Psoas muscle (tissue), 8 donors: ENCODE data around the gene SMYD3. TPM values are rescaled to one million over a fixed set of nuclear protein-coding genes. Genes with fewer than 3 reads are reported as not detected.

Experiments
- ATAC-seq, 4 donors: fragments of 200-7000 bp; cut with Tn5 transposase; one replicate each; pipeline ENCODE4 v1.9.1; 2020; ENCODE audit warnings: moderate library complexity in 3 of 4, mild to moderate bottlenecking in 2 of 4
- DNase-seq, 2 donors: peaks; one replicate each; pipeline ENCODE4 v3.0.0-alpha.2; 2020
- H3K27ac ChIP-seq: fragments of 200-600 bp; one replicate; pipeline ENCODE4 v1.8.0; 2022
- H3K27me3 ChIP-seq, 3 donors: fragments of 200-600 bp in 1 of 3; one replicate each; pipeline versions ENCODE4 v1.6.1 to v1.8.0; 2013 to 2022; ENCODE audit warnings: low read length in 2 of 3, mild to moderate bottlenecking in 2 of 3, moderate library complexity in 1 of 3; ENCODE audit not compliant: insufficient read depth in 3 of 3
- H3K36me3 ChIP-seq, 2 donors: fragments of 200-600 bp in 1 of 2; one replicate each; pipeline versions ENCODE4 v1.6.1 to v1.8.0; 2013 to 2022; ENCODE audit warnings: low read depth in 1 of 2, mild to moderate bottlenecking in 1 of 2, moderate library complexity in 1 of 2; ENCODE audit not compliant: insufficient read depth in 1 of 2
- H3K4me1 ChIP-seq: fragments of 200-600 bp; one replicate; pipeline ENCODE4 v1.8.0; 2022
- H3K4me3 ChIP-seq: fragments of 200-600 bp; one replicate; pipeline ENCODE4 v1.8.0; 2022; ENCODE audit warnings: mild to moderate bottlenecking
- H3K9me3 ChIP-seq: fragments of 200-600 bp; one replicate; pipeline ENCODE4 v1.8.0; 2022
- CTCF ChIP-seq: fragments of 200-600 bp; IDR thresholded peaks from one replicate; pipeline ENCODE4 v1.8.0; 2022; ENCODE audit warnings: antibody characterized with exemption
- WGBS, 3 donors: extraction: QIAGEN DNeasy Blood & Tissue Kit; methylation state at CpG; one replicate each; pipeline versions ENCODE4 v1.1.6 to v1.1.7; 2013; 5-methylcytosine and 5-hydroxymethylcytosine counted together
- intact Hi-C, 2 donors: fragments of 100-400 bp; cut with DNase I; formaldehyde crosslinking; loops; one replicate each; pipeline versions ENCODE4 v1.11.0 to v1.14.2; 2022
- polyA plus RNA-seq, 3 donors: library from polyadenylated mRNA; stranded (reverse); fragments of 200-250 nt; gene quantifications; one replicate each; pipeline ENCODE4 v1.2.3, GENCODE V29; 2013
- total RNA-seq, 4 donors: library from RNA; stranded (reverse); fragmentation: NEBNext Ultra II Directional in 2 of 4; extraction: Animal tissue kit (Norgen Biotek cat#: 25700) in 2 of 4; gene quantifications; one replicate each; pipeline versions ENCODE4 v1.2.1 to v1.2.4, GENCODE V29; 2021 to 2023
- donor health status: healthy with polysubstance abuse.
- donor health status: DM: no; HTN: no; CAD: no; lungs with moderate emphysema.
- donor health status: Bipolar disorder and iron deficiency.
- donor health status: healthy.
- donor health status: DM: yes; HTN: yes; CAD: no.
- donor health status: DM: no; HTN: no; CAD: no.
- donor health status: DM: no; HTN: no; CAD: no.
- donor health status: DM: yes; HTN: yes; CAD: no.

Gene SMYD3
- total and polyA plus RNA-seq, 7 donors = 2.9 to 6.4 (median 4.9) TPM

DNA sequence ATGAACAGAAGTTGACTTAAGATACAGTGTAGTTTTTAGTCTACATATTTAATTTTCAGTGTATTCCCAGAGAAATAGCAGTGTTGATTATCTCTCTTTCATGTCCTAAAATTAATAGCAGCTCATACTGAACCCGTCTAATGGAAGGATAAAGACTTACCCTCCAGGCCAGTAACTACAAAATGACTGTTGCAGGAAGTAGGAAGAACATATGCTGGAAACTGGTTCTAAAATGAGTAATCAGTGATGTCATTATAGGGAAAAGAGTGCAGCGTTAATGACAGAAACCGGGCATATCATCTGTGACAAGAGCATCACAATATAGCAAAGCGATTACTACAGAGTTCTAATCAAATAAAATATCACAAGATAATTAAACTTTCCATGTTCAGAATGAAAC lies 385.5 kb downstream of the SMYD3 start:
- Histone ChIP-seq H3K36me3 (no peaks in the 10 kb centered on the region), H3K27me3 (no peaks in the 10 kb centered on the region), H3K4me1 (no peaks in the 10 kb centered on the region), H3K4me3 (no peak overlapping the region), H3K9me3 (no peaks in the 10 kb centered on the region), H3K27ac (no peak overlapping the region)
- ATAC-seq (no peak), DNase-seq (no peak)
- no peak for TF ChIP-seq CTCF
- intact Hi-C loops = loop anchor here in 1 of 2 donors (5.0 kb wide), 1 partner anchor 969 kb away; the partner anchor contains the start of gene KIF26B
- WGBS, 3 donors = 82 to 90% (median 83%) methylated on average over 4 of the region's 4 CpGs

DNA sequence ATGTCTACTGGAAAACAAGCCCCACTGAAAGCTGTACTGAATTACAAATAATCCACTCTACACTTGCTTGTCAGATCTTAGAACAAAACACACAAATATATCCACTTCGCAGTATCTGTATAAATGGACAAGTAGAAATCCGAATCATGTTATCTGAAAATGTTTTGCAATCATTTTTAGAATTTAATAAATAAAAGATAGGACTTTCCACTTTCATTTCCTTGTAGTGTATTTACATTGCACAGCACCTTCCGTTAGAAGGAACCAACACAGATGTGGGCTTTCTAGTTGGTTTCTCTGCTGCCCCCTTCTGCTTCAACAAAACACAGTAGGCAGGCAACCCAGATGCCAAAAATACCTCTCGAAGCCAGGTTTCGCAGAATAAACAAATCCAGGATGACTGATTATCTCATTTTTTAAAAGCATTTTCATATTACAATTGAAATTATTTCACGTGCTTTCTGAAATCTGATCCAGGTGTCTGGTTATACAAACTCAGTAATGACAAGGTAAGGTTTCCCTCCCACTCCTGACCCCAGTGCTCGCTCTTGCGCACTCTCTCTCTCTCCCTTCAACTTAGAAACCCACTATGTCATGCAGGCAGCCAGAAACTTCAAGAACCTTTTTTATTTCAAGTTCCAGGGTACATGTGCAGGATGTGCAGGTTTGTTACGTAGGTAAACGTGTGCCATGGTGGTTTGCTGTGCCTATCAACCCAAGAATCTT lies 389.9 kb downstream of the SMYD3 start:
- Histone ChIP-seq H3K9me3 (no peaks in the 10 kb centered on the region), H3K4me3 (no peak overlapping the region), H3K27me3 (no peaks in the 10 kb centered on the region), H3K27ac (no peak overlapping the region), H3K4me1 (no peaks in the 10 kb centered on the region), H3K36me3 (no peaks in the 10 kb centered on the region)
- TF ChIP-seq CTCF = peak; percentile 29
- intact Hi-C loops = no loop called here
- 57 to 63% (median 61%) methylated on average over 10 of the region's 10 CpGs for WGBS, 3 donors
- DNase-seq = no peak
- no peak for ATAC-seq

DNA sequence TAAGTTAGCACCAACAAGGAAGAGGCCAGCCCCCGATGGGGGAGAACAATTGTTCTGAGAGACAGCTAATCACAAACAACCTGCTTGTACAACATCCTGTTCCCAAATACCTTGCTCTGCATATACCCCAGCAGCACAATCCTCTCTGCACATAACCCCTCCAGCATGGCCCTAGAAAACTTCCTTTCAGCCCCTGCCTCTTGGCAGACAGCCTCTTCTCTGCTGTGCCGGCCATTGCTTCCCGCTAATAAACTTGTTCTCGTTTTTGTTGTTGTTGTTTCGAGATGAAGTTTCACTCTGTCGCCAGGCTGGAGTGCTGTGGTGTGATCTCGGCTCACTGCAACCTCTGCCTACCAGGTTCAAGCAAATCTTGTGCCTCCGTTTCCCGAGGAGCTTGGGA lies 392.7 kb downstream of the SMYD3 start:
- 75 to 84% (median 75%) methylated on average over 9 of the region's 9 CpGs for whole genome bisulfite sequencing, 3 donors
- Histone ChIP-seq H3K27ac (no peak overlapping the region), H3K9me3 (no peaks in the 10 kb centered on the region), H3K4me1 (no peaks in the 10 kb centered on the region), H3K36me3 (no peaks in the 10 kb centered on the region), H3K4me3 (no peak overlapping the region), H3K27me3 (no peaks in the 10 kb centered on the region)
- no peak for TF ChIP-seq CTCF
- ATAC-seq (no peak), DNase-seq (no peak)
- intact Hi-C loops = no loop called here

GRCh38 chr1:246113555-246114095 lies 393.5 kb downstream of the SMYD3 start:
- no peak overlapping the region for H3K27ac ChIP-seq
- H3K27me3 ChIP-seq = no peaks in the 10 kb centered on the region
- WGBS, 3 donors = 73 to 78% (median 74%) methylated on average over 8 of the region's 8 CpGs
- H3K36me3 ChIP-seq = no peaks in the 10 kb centered on the region
- DNase-seq (no peak), ATAC-seq (no peak)
- no peaks in the 10 kb centered on the region for H3K4me1 ChIP-seq
- no peaks in the 10 kb centered on the region for H3K9me3 ChIP-seq
- TF ChIP-seq CTCF = no peak
- no peak overlapping the region for H3K4me3 ChIP-seq
- intact Hi-C loops = no loop called here

DNA sequence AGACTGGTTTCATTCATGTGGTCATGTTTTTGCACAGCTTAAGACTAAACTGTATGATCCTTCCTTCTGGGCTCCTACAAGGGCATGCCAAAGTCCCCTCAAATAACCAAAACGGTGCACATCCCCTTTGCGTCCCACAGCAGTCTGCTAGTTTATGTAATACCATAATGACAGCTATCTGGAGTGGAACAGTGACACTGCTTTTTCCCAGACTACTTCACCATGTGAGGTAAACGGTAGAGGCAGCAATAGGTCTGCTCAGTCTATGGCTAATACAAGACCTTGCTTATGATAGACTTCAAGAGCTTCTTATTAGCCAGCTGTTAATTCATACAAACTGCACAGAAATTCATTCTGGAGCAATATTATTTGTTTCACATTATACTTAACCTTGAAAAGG lies 395.5 kb downstream of the SMYD3 start:
- Histone ChIP-seq H3K4me1 (no peaks in the 10 kb centered on the region), H3K27me3 (no peaks in the 10 kb centered on the region), H3K36me3 (no peaks in the 10 kb centered on the region), H3K4me3 (no peak overlapping the region), H3K9me3 (no peaks in the 10 kb centered on the region), H3K27ac (no peak overlapping the region)
- TF ChIP-seq CTCF = no peak
- no peak for DNase-seq
- intact Hi-C loops = no loop called here
- WGBS, 3 donors = 80 to 90% (median 90%) methylated on average over 3 of the region's 3 CpGs
- ATAC-seq = no peak
